Thyroid gland (tissue), 4 donors: ENCODE data around the gene PRLHR. TPM values are rescaled to one million over a fixed set of nuclear protein-coding genes. Genes with fewer than 3 reads are reported as not detected.

Experiments
- DNase-seq, 2 donors: peaks; one replicate each; pipeline ENCODE4 v3.0.0-alpha.2; 2019
- H3K27ac ChIP-seq, 3 donors: fragments of 200-600 bp; sonication (generic); 1 replicate in 2 of 3; 2 replicates in 1 of 3; pipeline ENCODE4 v1.5.1; 2016 to 2019; ENCODE audit warnings: mild to moderate bottlenecking in 1 of 3, moderate library complexity in 1 of 3
- H3K27me3 ChIP-seq: fragments of 200-600 bp; sonication (generic); one replicate; pipeline ENCODE4 v1.5.1; 2019
- H3K36me3 ChIP-seq, 2 donors: fragments of 200-600 bp; sonication (generic); one replicate each; pipeline ENCODE4 v1.5.1; 2016 to 2019
- H3K4me1 ChIP-seq, 2 donors: fragments of 200-600 bp; sonication (generic); one replicate each; pipeline ENCODE4 v1.5.1; 2017 to 2019
- H3K4me3 ChIP-seq, 3 donors: fragments of 200-600 bp; sonication (generic); replicated peaks in 1 of 3; 1 replicate in 2 of 3; 2 replicates in 1 of 3; pipeline ENCODE4 v1.5.1; 2016; ENCODE audit warnings: mild to moderate bottlenecking in 1 of 3
- H3K9me3 ChIP-seq: fragments of 200-600 bp; sonication (generic); one replicate; pipeline ENCODE4 v1.5.1; 2017
- CTCF ChIP-seq, 6 experiments: fragments of 200-600 bp in 3 of 6; fragments of 450-650 bp in 3 of 6; sonication (generic) in 3 of 6; IDR thresholded peaks; one replicate each; pipeline ENCODE4 v1.5.1; 2016 to 2019; ENCODE audit warnings: antibody characterized with exemption in 6 of 6, mild to moderate bottlenecking in 2 of 6, inconsistent platforms in 1 of 6, moderate library complexity in 1 of 6
- POLR2A ChIP-seq, 2 donors: fragments of 450-650 bp; IDR thresholded peaks; one replicate each; pipeline ENCODE4 v1.6.1; 2017; ENCODE audit warnings: antibody characterized with exemption in 2 of 2, mild to moderate bottlenecking in 2 of 2, moderate library complexity in 1 of 2
- WGBS, 2 donors: methylation state at CpG; one replicate each; pipeline ENCODE4 v1.1.5; 2017; 5-methylcytosine and 5-hydroxymethylcytosine counted together
- intact Hi-C: fragments of 100-400 bp; cut with DNase I; formaldehyde crosslinking; loops from one replicate; pipeline ENCODE4 v1.15.1; 2023
- total RNA-seq, 4 donors: library from RNA; depleted of rRNA; stranded (reverse); fragments of >200 nt; gene quantifications; one replicate each; pipeline ENCODE4 v1.2.3, GENCODE V29; 2016

PRLHR gene
- total RNA-seq, 4 donors from 2014 or later, result not detected

- no peak for DNase-seq
- Histone ChIP-seq H3K36me3 (no peaks in the 10 kb centered on the region), H3K4me3 (no peak overlapping the region), H3K9me3 (no peaks in the 10 kb centered on the region), H3K4me1 (no peaks in the 10 kb centered on the region), H3K27me3 (no peaks in the 10 kb centered on the region), H3K27ac (no peak overlapping the region)
- intact Hi-C loops, result no loop called here
- WGBS, 2 donors, result 67% methylated on average over 10 of the region's 10 CpGs
- TF ChIP-seq POLR2A (IDR thresholded peaks at IDR 0.05) (no peak), CTCF (IDR thresholded peaks at IDR 0.05) (no peak)
Observed at GRCh38 chr10:118551535-118552100, 43.8 kb downstream of the PRLHR start.

- intact Hi-C loops, result no loop called here
- Histone ChIP-seq H3K4me1 (no peaks in the 10 kb centered on the region), H3K27me3 (no peaks in the 10 kb centered on the region), H3K36me3 (no peaks in the 10 kb centered on the region), H3K9me3 (no peaks in the 10 kb centered on the region), H3K4me3 (no peak overlapping the region), H3K27ac (no peak overlapping the region)
- 91 to 92% methylated on average over 5 of the region's 5 CpGs for WGBS, 2 donors
- DNase-seq, result no peak
- TF ChIP-seq CTCF (IDR thresholded peaks at IDR 0.05) (no peak), POLR2A (IDR thresholded peaks at IDR 0.05) (no peak)
Observed at GRCh38 chr10:118547282-118547681, 48.2 kb downstream of the PRLHR start.

DNA sequence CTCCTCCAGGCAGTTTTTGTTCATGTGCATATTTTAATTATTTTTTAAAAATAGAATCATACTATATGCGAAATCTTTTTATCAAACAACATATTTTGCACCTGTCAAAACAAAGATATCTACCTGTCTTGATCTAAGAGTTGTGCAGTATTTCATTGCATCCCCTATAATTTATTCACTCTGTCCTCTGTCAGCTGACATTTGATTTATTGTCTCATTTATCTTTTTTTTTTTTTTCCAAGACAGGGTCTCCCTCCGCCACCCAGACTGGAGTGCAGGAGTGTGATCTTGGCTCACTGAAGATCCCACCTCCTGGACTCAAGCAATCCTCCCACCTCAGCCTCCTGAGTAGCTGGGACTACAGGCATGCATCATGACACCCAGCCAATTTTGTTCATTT, 49.0 kb downstream of the PRLHR start:
- 75 to 81% methylated on average over 2 of the region's 2 CpGs for WGBS, 2 donors
- Histone ChIP-seq H3K4me1 (no peaks in the 10 kb centered on the region), H3K4me3 (no peak overlapping the region), H3K36me3 (no peaks in the 10 kb centered on the region), H3K27me3 (no peaks in the 10 kb centered on the region), H3K9me3 (no peaks in the 10 kb centered on the region), H3K27ac (no peak overlapping the region)
- intact Hi-C loops, result no loop called here
- no peak for DNase-seq
- no peak for TF ChIP-seq CTCF (IDR thresholded peaks at IDR 0.05)
- no peak for TF ChIP-seq POLR2A (IDR thresholded peaks at IDR 0.05)

DNA sequence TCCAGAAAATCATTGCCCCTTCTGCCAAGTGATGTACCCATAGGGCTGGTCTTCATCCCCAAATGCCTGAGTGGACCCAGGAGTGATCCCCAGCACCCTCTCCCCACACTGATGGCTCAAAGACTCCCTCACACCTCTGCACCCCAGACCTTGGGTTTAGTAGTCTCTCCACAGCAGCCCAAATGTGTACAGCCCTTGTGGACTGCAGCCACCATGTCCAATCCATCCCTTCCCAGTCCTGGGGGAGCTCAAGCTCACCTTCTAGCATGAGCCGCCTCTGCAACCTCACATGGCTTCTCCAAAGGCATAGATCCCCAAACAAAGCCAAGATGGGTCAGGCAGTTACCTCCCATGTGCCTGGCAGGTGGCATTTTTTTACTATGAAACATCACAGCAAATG, 50.1 kb downstream of the PRLHR start:
- no peak for DNase-seq

More for the DNA sequence above, 50.1 kb downstream of the PRLHR start:
- Histone ChIP-seq H3K27me3 (no peaks in the 10 kb centered on the region), H3K4me3 (no peak overlapping the region), H3K4me1 (no peaks in the 10 kb centered on the region), H3K27ac (no peak overlapping the region), H3K36me3 (no peaks in the 10 kb centered on the region), H3K9me3 (no peaks in the 10 kb centered on the region)
- intact Hi-C loops, result no loop called here
- 86 to 89% methylated on average over 1 of the region's 1 CpG for WGBS, 2 donors
- TF ChIP-seq CTCF (IDR thresholded peaks at IDR 0.05) (no peak), POLR2A (IDR thresholded peaks at IDR 0.05) (no peak)
